Skeletal muscle tissue (tissue), 4 donors: ENCODE results near the gene NRG3. TPM values are rescaled to one million over a fixed set of nuclear protein-coding genes. Genes with fewer than 3 reads are reported as not detected.
"Not testable (repeated sequence)": the region's sequence is repeated elsewhere in the genome, so short reads cannot be mapped to it uniquely, and the experiment has no call there.

ENCODE experiments used
- H3K27ac ChIP-seq: one replicate; pipeline ENCODE4 v1.7.0; 2013; ENCODE audit warnings: mild to moderate bottlenecking, low read depth, low read length, inconsistent platforms
- H3K27me3 ChIP-seq, 3 donors: one replicate each; pipeline ENCODE4 v1.7.0; 2013; ENCODE audit warnings: low read length in 3 of 3; ENCODE audit not compliant: control insufficient read depth in 3 of 3, insufficient read depth in 3 of 3
- H3K36me3 ChIP-seq, 3 donors: one replicate each; pipeline ENCODE4 v1.7.0; 2013; ENCODE audit warnings: low read length in 3 of 3; ENCODE audit not compliant: control insufficient read depth in 3 of 3, insufficient read depth in 3 of 3
- H3K4me1 ChIP-seq, 3 donors: one replicate each; pipeline ENCODE4 v1.7.0; 2013; ENCODE audit warnings: low read length in 3 of 3, mild to moderate bottlenecking in 3 of 3; ENCODE audit not compliant: control insufficient read depth in 3 of 3, insufficient read depth in 3 of 3
- H3K4me3 ChIP-seq, 3 donors: one replicate each; pipeline ENCODE4 v1.7.0; 2013; ENCODE audit warnings: low read length in 3 of 3
- H3K9ac ChIP-seq, 3 donors: one replicate each; pipeline ENCODE4 v1.7.0; 2013; ENCODE audit warnings: low read length in 3 of 3, mild to moderate bottlenecking in 3 of 3, moderate library complexity in 2 of 3, low read depth in 1 of 3
- H3K9me3 ChIP-seq, 3 donors: one replicate each; pipeline ENCODE4 v1.7.0; 2013; ENCODE audit warnings: low read length in 3 of 3; ENCODE audit not compliant: control insufficient read depth in 3 of 3
- total RNA-seq: library from RNA; depleted of rRNA; stranded (reverse); fragments of >200 nt; gene quantifications from one replicate; pipeline ENCODE4 v1.2.3, GENCODE V29; 2014
- donor health status: Osteomylitis.

NRG3 gene
- total RNA-seq, 1 donor from 2014 or later = not detected

- Histone ChIP-seq H3K27ac (no peak overlapping the region), H3K4me1 (no peaks in the 10 kb centered on the region), H3K9ac (no peak overlapping the region), H3K36me3 (no peaks in the 10 kb centered on the region), H3K9me3 (no peaks in the 10 kb centered on the region), H3K4me3 (no peak overlapping the region), H3K27me3 (no peaks in the 10 kb centered on the region)
These were observed 1106.2 kb downstream of the NRG3 start for GRCh38 chr10:82981137-82981723.

DNA sequence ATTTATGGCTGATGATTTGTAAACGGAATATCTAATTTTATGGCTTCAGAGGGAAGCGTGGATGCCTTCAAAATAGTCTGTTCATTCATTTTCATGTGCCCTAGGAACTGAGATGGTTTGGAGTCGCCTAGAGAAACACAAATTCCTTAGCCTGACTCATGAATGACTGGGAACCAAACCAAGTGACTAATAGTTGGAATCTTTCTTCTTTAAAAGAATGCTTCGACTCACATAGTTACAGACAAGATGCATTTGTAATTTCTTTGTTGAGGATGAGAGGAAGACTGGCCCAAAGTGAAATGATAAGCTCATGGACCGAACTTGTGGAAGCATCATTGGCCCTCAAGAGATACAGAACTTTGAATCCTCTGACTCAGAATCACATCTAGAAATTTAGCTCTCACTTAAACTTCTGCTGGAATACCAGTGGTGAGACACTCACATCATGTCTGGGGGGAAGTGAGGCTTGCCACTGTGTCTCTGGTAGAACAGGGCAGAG, 1107.2 kb downstream of the NRG3 start:
- Histone ChIP-seq H3K9ac (no peak overlapping the region), H3K27ac (peak overlapping the region; percentile 41), H3K27me3 (no peaks in the 10 kb centered on the region)

DNA sequence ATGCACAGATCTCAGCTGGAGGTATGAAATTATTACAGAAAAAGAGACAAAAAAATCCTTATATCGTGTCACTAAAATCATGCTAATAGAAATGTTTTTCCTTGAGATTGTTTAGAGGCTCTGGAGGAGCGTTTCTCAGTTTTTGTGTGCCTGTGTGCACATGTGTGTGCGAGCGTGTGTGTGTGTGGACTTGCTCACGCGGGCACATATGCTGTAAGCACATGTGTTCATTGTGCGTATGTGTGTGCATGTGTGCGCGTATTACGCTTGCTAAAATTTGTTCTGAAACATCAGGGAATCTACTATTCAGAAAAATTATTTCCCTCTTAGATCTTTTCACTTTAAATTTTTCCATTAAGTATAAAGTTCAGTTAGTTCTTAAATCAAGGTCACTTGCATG, 1111.2 kb downstream of the NRG3 start:
- H3K36me3 ChIP-seq = no peaks in the 10 kb centered on the region
- H3K4me1 ChIP-seq = no peaks in the 10 kb centered on the region
- no peak overlapping the region for H3K27ac ChIP-seq

More for the DNA sequence above, 1107.2 kb downstream of the NRG3 start:
- H3K4me3 ChIP-seq = no peak overlapping the region
- H3K9me3 ChIP-seq = no peaks in the 10 kb centered on the region
- H3K36me3 ChIP-seq = no peaks in the 10 kb centered on the region
- H3K4me1 ChIP-seq = no peaks in the 10 kb centered on the region

GRCh38 chr10:83006479-83006878, 1131.5 kb downstream of the NRG3 start:
- not testable (repeated sequence) for H3K9me3 ChIP-seq, H3K4me3 ChIP-seq, H3K36me3 ChIP-seq, H3K4me1 ChIP-seq, H3K27ac ChIP-seq, H3K9ac ChIP-seq, H3K27me3 ChIP-seq

More for the DNA sequence above, 1111.2 kb downstream of the NRG3 start:
- no peak overlapping the region for H3K4me3 ChIP-seq
- H3K9ac ChIP-seq = no peak overlapping the region
- H3K27me3 ChIP-seq = no peaks in the 10 kb centered on the region
- H3K9me3 ChIP-seq = no peaks in the 10 kb centered on the region

DNA sequence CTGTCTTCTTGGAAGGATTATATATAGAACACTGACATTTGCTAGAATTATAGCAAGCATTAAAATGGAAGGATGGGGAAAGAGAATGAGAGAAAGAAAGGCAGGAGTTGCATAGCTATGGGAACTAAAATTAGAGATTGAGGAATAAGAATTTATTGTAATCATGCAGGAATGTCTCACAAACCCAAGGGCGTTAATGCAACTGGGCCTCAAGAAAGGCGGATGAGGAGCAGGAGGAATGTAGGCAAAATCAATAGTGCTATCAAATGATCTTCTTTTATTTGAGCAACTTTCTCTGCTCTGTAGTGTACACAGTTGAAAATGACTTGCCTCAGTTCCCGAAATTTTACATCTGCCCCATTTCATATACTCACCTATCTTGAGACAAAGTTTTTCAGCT, 1132.5 kb downstream of the NRG3 start:
- no peaks in the 10 kb centered on the region for H3K4me1 ChIP-seq
- H3K27ac ChIP-seq = no peak overlapping the region
- no peak overlapping the region for H3K9ac ChIP-seq
- no peak overlapping the region for H3K4me3 ChIP-seq
- H3K27me3 ChIP-seq = no peaks in the 10 kb centered on the region
- no peaks in the 10 kb centered on the region for H3K9me3 ChIP-seq
- H3K36me3 ChIP-seq = no peaks in the 10 kb centered on the region

DNA sequence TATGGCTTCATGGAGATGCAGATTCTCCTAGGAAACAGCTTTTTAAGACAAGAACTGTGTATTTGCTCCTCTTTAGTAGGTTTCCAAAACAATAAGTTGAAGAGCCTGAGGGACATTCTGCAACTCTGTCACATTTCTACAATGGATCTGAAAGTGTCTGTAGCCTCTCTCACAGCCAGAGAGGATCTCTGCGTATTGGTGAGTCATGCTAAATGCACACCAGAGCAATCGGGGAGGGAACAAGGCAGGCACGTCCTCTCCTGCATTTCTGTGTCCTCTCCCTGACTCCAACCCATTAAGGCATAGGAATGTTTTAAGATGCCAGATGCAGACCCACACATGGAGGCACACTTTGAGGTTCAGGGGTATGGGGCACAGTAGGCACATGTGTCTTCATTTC, 1137.9 kb downstream of the NRG3 start:
- no peak overlapping the region for H3K4me3 ChIP-seq
- H3K4me1 ChIP-seq = no peaks in the 10 kb centered on the region
- no peaks in the 10 kb centered on the region for H3K27me3 ChIP-seq
- no peak overlapping the region for H3K9ac ChIP-seq
- no peaks in the 10 kb centered on the region for H3K9me3 ChIP-seq
- H3K36me3 ChIP-seq = no peaks in the 10 kb centered on the region
- H3K27ac ChIP-seq = no peak overlapping the region

DNA sequence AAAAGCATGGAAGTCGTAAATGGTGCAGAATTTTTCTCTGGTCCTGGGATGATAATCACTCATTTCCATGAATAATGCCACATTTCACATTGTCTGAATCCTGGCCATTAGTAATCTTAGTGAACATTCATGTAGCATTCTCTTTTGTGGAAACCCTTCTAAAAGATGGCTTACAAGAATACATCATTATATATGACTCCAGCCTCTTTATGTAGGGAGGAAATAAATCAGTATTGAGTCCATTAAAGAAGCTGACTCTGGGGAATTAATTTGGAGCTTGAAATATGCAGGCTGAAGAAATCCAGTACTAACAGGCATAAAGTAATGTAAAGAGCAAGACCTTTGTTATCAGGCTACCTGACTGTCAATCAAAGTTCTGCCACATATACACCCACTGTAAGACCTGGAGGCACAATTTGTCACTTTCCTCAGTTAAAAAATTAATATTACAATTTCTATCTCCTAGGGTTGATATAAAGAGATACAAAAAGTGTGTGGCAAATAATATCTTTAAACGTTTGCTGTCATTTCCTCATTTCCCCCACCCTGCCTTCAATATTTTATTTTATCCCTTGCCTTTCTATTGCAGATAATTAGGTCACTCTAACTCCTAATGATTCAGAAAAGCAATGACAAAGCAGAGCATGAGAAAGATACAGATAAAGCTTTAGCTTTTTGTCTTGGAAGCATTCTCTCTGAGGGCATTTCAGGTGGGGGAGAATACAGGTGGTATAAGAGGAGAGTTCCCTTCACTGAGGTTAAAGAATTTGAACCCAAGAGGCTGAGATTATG, 1142.3 kb downstream of the NRG3 start:
- H3K36me3 ChIP-seq = no peaks in the 10 kb centered on the region
- H3K9ac ChIP-seq = no peak overlapping the region
- peaks cover 0 to 2% (median 0%) of the 10 kb centered on the region in 3 donors for H3K9me3 ChIP-seq
- no peak overlapping the region for H3K27ac ChIP-seq
- H3K27me3 ChIP-seq = no peaks in the 10 kb centered on the region
- no peak overlapping the region for H3K4me3 ChIP-seq
- H3K4me1 ChIP-seq = no peaks in the 10 kb centered on the region

DNA sequence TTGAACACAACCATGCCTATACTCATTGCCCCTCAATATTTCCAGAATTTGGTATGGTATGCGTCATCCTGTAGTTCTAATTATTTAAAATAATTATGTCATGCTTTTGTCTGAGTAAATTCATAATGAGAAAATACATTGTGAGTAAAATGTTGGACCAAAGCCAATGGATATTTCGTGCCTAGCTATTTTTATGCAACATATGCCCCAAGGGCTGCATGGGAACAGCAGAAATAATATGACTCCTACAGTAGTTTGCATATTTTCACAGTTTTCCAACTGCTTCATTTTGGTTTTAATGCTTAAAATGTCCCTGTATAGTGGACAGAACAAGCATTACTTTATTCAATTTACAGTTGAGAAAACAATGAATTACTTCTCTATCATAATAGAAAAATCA, 1148.7 kb downstream of the NRG3 start:
- H3K4me1 ChIP-seq = no peaks in the 10 kb centered on the region
- H3K9ac ChIP-seq = no peak overlapping the region
- H3K27me3 ChIP-seq = no peaks in the 10 kb centered on the region
- no peaks in the 10 kb centered on the region for H3K36me3 ChIP-seq
- H3K4me3 ChIP-seq = no peak overlapping the region
- no peak overlapping the region for H3K27ac ChIP-seq
- H3K9me3 ChIP-seq = peaks cover 0 to 2% (median 0%) of the 10 kb centered on the region in 3 donors
